SK-N-SH treated with all-trans-retinoic acid at 6 μM for 48 hours (cell line): Measurements from ENCODE around the gene TECTA.

ENCODE experiments used
- ATAC-seq: fragments of 200-7000 bp; cut with Tn5 transposase; 3 replicates; pipeline ENCODE4 v1.9.1; 2020; ENCODE audit warnings: mild to moderate bottlenecking, moderate library complexity
- ARNTL ChIP-seq: fragments of 450-650 bp; formaldehyde crosslinking; IDR thresholded peaks from 2 replicates; pipeline ENCODE4 v1.5.0; 2020; ENCODE audit warnings: low read depth, mild to moderate bottlenecking, moderate library complexity, borderline replicate concordance
- BACH2 ChIP-seq: fragments of 250-450 bp; sonication (Bioruptor Pico); IDR thresholded peaks from 2 replicates; pipeline ENCODE4 v1.9.0; 2021; ENCODE audit warnings: mild to moderate bottlenecking, borderline replicate concordance
- CSDC2 ChIP-seq: fragments of 250-450 bp; sonication (Bioruptor Pico); IDR thresholded peaks from 2 replicates; pipeline ENCODE4 v1.5.0; 2020; ENCODE audit warnings: mild to moderate bottlenecking, moderate library complexity
- ESRRG ChIP-seq: fragments of 250-450 bp; sonication (Bioruptor Pico); IDR thresholded peaks from 2 replicates; pipeline ENCODE4 v1.6.1; 2021; ENCODE audit warnings: mild to moderate bottlenecking
- GLIS3 ChIP-seq: fragments of 250-450 bp; sonication (Bioruptor Pico); IDR thresholded peaks from 2 replicates; pipeline ENCODE4 v1.5.0; 2020; ENCODE audit warnings: mild to moderate bottlenecking, moderate library complexity
- ISL1 ChIP-seq: fragments of 250-450 bp; sonication (Bioruptor Pico); IDR thresholded peaks from 2 replicates; pipeline ENCODE4 v2.1.2; 2022; ENCODE audit warnings: mild to moderate bottlenecking, moderate library complexity
- OSR1 ChIP-seq: fragments of 250-450 bp; sonication (Bioruptor Pico); IDR thresholded peaks from 2 replicates; pipeline ENCODE4 v1.8.0; 2022; ENCODE audit warnings: moderate library complexity, mild to moderate bottlenecking, inconsistent platforms
- PATZ1 ChIP-seq: fragments of 250-450 bp; sonication (Bioruptor Pico); IDR thresholded peaks from 2 replicates; pipeline ENCODE4 v1.8.0; 2020; ENCODE audit warnings: mild to moderate bottlenecking, moderate library complexity, borderline replicate concordance
- PPARA ChIP-seq: fragments of 250-450 bp; sonication (Bioruptor Pico); IDR thresholded peaks from 2 replicates; pipeline ENCODE4 v1.5.0; 2020; ENCODE audit warnings: mild to moderate bottlenecking, borderline replicate concordance
- RARB ChIP-seq: fragments of 250-450 bp; sonication (Bioruptor Pico); IDR thresholded peaks from 2 replicates; pipeline ENCODE4 v1.8.0; 2021; ENCODE audit warnings: mild to moderate bottlenecking, moderate library complexity
- SNAI2 ChIP-seq: fragments of 250-450 bp; sonication (Bioruptor Pico); IDR thresholded peaks from 2 replicates; pipeline ENCODE4 v1.5.0; 2020; ENCODE audit warnings: mild to moderate bottlenecking, moderate library complexity
- TCF4 ChIP-seq: fragments of 250-450 bp; sonication (Bioruptor Pico); IDR thresholded peaks from 2 replicates; pipeline ENCODE4 v1.8.0; 2021; ENCODE audit warnings: mild to moderate bottlenecking, moderate library complexity, borderline replicate concordance
- TOX ChIP-seq: fragments of 250-450 bp; sonication (Bioruptor Pico); IDR thresholded peaks from 2 replicates; pipeline ENCODE4 v1.8.0; 2021; ENCODE audit warnings: mild to moderate bottlenecking, moderate library complexity, borderline replicate concordance
- TSHZ2 ChIP-seq: fragments of 250-450 bp; sonication (Bioruptor Pico); IDR thresholded peaks from 2 replicates; pipeline ENCODE4 v1.5.0; 2020; ENCODE audit warnings: mild to moderate bottlenecking, moderate library complexity
- ZC3H10 ChIP-seq: fragments of 250-450 bp; sonication (Bioruptor Pico); IDR thresholded peaks from 2 replicates; pipeline ENCODE4 v1.5.1; 2021; ENCODE audit warnings: mild to moderate bottlenecking, moderate library complexity
- ZFP3 ChIP-seq: fragments of 250-450 bp; sonication (Bioruptor Pico); IDR thresholded peaks from 2 replicates; pipeline ENCODE4 v1.5.0; 2020; ENCODE audit warnings: mild to moderate bottlenecking, moderate library complexity
- ZFP30 ChIP-seq: fragments of 450-650 bp; formaldehyde crosslinking; IDR thresholded peaks from 2 replicates; pipeline ENCODE4 v1.5.0; 2022; ENCODE audit warnings: mild to moderate bottlenecking, moderate library complexity
- ZNF565 ChIP-seq: fragments of 450-650 bp; formaldehyde crosslinking; conservative IDR thresholded peaks from 2 replicates; pipeline ENCODE4 v1.5.0; 2020; ENCODE audit warnings: low read depth, mild to moderate bottlenecking, moderate library complexity
- ZNF70 ChIP-seq: fragments of 450-650 bp; formaldehyde crosslinking; IDR thresholded peaks from 2 replicates; pipeline ENCODE4 v1.5.0; 2020; ENCODE audit warnings: mild to moderate bottlenecking, moderate library complexity
- ZNF8 ChIP-seq: fragments of 450-650 bp; formaldehyde crosslinking; IDR thresholded peaks from 2 replicates; pipeline ENCODE4 v1.5.0; 2020; ENCODE audit warnings: mild to moderate bottlenecking, moderate library complexity
- TF ChIP-seq, protein P1 (sequence below): fragments of 250-450 bp; sonication (Bioruptor Pico); IDR thresholded peaks from 2 replicates; pipeline ENCODE4 v1.5.1; 2021; ENCODE audit warnings: mild to moderate bottlenecking, moderate library complexity
- TF ChIP-seq, protein P2 (sequence below): fragments of 250-450 bp; sonication (Bioruptor Pico); IDR thresholded peaks from 2 replicates; pipeline ENCODE4 v1.5.1; 2020; ENCODE audit warnings: low read depth, mild to moderate bottlenecking, moderate library complexity

TECTA gene

DNA sequence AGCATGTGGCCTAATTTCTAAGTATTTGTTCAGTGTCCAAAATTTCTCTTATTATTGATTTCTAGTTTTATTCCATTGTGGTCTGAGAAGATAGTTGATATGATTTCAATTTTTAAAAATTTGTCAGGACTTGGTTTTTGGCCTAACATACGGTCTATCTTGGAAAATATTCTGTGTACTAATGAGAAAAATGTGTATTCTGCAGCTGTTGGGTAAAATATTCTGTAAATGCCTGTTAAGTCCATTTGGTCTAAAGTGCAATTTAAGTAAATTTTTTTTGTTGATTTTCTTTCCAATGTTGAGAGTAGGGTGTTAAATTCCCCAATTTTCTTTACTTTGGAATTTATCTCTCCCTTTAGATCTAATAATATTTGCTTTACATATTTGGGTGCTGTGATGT lies 78.3 kb downstream of the TECTA start:
- no peak for ATAC-seq
- no peak for TF ChIP-seq ARNTL
- TF ChIP-seq, protein P1, sequence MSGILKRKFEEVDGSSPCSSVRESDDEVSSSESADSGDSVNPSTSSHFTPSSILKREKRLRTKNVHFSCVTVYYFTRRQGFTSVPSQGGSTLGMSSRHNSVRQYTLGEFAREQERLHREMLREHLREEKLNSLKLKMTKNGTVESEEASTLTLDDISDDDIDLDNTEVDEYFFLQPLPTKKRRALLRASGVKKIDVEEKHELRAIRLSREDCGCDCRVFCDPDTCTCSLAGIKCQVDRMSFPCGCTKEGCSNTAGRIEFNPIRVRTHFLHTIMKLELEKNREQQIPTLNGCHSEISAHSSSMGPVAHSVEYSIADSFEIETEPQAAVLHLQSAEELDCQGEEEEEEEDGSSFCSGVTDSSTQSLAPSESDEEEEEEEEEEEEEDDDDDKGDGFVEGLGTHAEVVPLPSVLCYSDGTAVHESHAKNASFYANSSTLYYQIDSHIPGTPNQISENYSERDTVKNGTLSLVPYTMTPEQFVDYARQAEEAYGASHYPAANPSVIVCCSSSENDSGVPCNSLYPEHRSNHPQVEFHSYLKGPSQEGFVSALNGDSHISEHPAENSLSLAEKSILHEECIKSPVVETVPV (CRISPR knock-in tag), result no peak
- no peak for TF ChIP-seq ZC3H10 (CRISPR knock-in tag)
- TF ChIP-seq TCF4 (CRISPR knock-in tag), result no peak
- TF ChIP-seq GLIS3 (CRISPR knock-in tag), result no peak
- no peak for TF ChIP-seq ZFP3 (CRISPR knock-in tag)
- TF ChIP-seq ISL1 (CRISPR knock-in tag), result no peak
- no peak for TF ChIP-seq ESRRG (CRISPR knock-in tag)
- no peak for TF ChIP-seq RARB
- TF ChIP-seq PPARA (CRISPR knock-in tag), result no peak
- no peak for TF ChIP-seq BACH2 (CRISPR knock-in tag)
- no peak for TF ChIP-seq CSDC2 (CRISPR knock-in tag)
- no peak for TF ChIP-seq PATZ1 (CRISPR knock-in tag)
- TF ChIP-seq ZNF565 (CRISPR knock-in tag), result no peak
- TF ChIP-seq ZNF70 (CRISPR knock-in tag), result no peak
- no peak for TF ChIP-seq ZNF8
- no peak for TF ChIP-seq SNAI2 (CRISPR knock-in tag)
- TF ChIP-seq, all 23 proteins: peak for 0

DNA sequence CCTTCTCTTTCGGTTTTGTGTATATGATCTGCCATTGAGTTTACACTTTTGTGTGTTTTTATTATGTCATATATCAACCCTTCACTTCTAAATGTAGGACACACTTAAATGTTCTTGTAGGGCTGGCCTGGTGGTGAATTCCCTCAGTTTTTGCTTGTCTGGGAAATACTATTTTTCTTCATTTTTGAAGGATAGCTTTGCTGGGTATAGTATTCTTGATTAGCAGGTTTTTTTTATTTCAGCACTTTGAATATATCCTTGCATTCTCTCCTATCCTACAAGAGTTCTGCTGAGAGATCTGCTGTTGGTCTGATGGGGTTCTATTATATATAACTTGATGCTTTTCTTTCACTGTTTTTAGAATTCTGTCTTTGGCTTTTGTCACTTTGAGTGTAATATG lies 79.1 kb downstream of the TECTA start:
- TF ChIP-seq ZFP30 (CRISPR knock-in tag) (no peak), ESRRG (CRISPR knock-in tag) (no peak), PATZ1 (CRISPR knock-in tag) (no peak), CSDC2 (CRISPR knock-in tag) (no peak), ZFP3 (CRISPR knock-in tag) (no peak), BACH2 (CRISPR knock-in tag) (no peak), GLIS3 (CRISPR knock-in tag) (no peak), ISL1 (CRISPR knock-in tag) (no peak)
- TF ChIP-seq, protein P1 (CRISPR knock-in tag), result no peak

GRCh38 chr11:121188776-121189175 lies 87.7 kb downstream of the TECTA start:
- no peak for ATAC-seq
- TF ChIP-seq, protein P1 (CRISPR knock-in tag), result no peak
- no peak for TF ChIP-seq PATZ1 (CRISPR knock-in tag)
- TF ChIP-seq CSDC2 (CRISPR knock-in tag), result no peak
- TF ChIP-seq ZNF8, result no peak
- TF ChIP-seq, protein P2, sequence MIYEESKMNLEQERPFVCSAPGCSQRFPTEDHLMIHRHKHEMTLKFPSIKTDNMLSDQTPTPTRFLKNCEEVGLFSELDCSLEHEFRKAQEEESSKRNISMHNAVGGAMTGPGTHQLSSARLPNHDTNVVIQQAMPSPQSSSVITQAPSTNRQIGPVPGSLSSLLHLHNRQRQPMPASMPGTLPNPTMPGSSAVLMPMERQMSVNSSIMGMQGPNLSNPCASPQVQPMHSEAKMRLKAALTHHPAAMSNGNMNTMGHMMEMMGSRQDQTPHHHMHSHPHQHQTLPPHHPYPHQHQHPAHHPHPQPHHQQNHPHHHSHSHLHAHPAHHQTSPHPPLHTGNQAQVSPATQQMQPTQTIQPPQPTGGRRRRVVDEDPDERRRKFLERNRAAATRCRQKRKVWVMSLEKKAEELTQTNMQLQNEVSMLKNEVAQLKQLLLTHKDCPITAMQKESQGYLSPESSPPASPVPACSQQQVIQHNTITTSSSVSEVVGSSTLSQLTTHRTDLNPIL, result no peak
- TF ChIP-seq TSHZ2 (CRISPR knock-in tag), result no peak
- no peak for TF ChIP-seq TCF4 (CRISPR knock-in tag)
- TF ChIP-seq ZC3H10 (CRISPR knock-in tag), result no peak
- TF ChIP-seq SNAI2 (CRISPR knock-in tag), result no peak
- TF ChIP-seq PPARA (CRISPR knock-in tag), result no peak
- TF ChIP-seq OSR1, result no peak
- TF ChIP-seq ARNTL, result no peak
- TF ChIP-seq TOX, result no peak
- no peak for TF ChIP-seq RARB
- no peak for TF ChIP-seq GLIS3 (CRISPR knock-in tag)
- no peak for TF ChIP-seq ZFP3 (CRISPR knock-in tag)

More for the DNA sequence above, 79.1 kb downstream of the TECTA start:
- no peak for ATAC-seq
